HG02678 (cell line): Measurements from ENCODE around the gene DNM3.

Experiments used
- ATAC-seq: cut with Tn5 transposase; IDR thresholded peaks from one replicate; pipeline ENCODE4 v1.9.1; 2021; ENCODE audit warnings: mild to moderate bottlenecking, moderate library complexity; ENCODE audit not compliant: unreplicated experiment

DNM3 gene

DNA sequence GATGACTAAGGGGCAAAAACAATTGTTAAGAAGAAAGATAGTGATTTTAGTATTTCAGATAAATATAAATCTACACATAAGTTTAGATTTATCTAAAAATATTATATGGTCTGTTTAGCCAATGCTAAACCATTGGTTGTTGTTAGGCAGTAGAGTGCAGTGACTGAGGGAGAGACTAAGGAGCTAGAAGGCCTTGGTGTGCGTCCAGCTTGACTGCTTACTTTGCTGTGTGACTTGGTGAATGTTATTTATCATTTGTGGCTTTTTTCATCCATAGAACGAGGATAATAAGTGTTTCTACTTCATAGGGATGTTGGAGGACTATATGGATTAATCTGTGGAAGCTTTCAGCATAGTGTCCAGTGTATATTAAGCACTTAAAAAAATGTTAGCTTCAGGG lies 314.5 kb downstream of the DNM3 start:
- ATAC-seq, result no peak

- ATAC-seq, result no peak
These were observed 320.9 kb downstream of the DNM3 start for GRCh38 chr1:172162236-172162635.

GRCh38 chr1:172163498-172164215 lies 322.4 kb downstream of the DNM3 start:
- no peak for ATAC-seq

- ATAC-seq, result no peak
These were observed 324.1 kb downstream of the DNM3 start for GRCh38 chr1:172165403-172165802.

DNA sequence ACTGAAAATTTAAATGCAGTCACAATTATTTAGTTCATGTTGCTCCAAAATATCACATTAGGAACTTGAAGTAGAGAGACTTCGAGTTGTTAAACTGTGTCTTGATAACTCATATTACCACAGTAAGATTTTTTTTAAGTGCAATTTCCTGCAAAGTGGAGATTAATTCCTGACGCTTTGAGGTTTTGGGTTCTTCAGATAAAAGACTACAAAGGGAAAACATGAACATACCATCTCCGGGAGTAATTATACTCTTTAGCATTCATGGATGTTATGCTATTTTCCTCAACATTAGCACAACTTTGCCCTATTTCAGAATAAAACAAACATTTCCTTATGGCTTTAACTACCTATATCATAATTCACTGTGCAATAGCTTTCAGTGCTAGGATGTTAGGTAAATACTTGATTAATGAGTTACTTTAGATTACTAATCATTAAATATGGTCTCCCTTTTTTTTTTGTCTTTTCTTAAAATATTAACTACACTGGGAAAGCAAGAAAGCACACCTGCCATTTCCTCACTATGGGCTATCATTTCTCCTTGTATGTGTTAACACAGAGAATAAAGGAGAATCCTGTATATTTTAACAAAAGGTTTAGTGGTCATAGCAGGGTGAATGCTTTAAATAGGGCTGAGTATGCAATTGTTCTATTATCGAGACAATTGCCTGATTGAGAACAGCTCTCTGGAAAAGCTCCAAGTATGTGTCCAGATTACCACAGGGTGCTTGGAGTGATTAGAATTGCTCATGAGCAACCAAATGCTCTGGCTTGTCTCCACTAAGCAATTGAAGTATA lies 326.7 kb downstream of the DNM3 start:
- no peak for ATAC-seq

DNA sequence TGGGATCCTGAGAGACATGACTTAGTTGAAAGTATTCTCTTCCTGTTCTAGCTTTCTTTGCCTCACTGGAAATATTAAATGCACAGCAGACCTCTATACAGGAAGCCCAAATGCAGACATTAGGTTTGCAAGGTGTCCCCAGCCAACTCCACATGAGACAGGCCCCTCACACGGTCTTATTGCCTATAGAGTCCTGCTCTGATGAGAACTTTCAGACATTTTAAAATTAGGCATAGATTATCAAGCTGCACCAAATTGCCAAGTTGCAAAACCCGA lies 327.2 kb downstream of the DNM3 start:
- no peak for ATAC-seq

DNA sequence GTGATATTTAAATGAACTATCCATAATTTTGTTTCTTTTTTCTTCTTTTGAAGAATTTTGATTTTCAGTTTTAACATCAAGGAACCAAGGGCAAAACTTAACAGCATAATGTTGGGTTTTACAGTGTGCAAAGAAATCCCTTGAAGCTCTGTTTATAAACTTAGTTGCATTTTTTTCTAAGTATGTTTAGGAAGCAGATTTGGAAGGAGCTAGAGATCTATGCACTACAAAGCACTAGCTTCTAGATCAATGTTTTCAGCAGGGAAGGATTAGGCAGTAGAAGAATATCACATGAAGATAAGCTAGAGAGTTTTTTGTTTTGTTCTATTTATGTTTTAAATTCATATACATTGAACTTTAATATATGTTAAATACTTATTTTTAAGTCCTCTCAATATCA lies 328.5 kb downstream of the DNM3 start:
- ATAC-seq, result no peak

DNA sequence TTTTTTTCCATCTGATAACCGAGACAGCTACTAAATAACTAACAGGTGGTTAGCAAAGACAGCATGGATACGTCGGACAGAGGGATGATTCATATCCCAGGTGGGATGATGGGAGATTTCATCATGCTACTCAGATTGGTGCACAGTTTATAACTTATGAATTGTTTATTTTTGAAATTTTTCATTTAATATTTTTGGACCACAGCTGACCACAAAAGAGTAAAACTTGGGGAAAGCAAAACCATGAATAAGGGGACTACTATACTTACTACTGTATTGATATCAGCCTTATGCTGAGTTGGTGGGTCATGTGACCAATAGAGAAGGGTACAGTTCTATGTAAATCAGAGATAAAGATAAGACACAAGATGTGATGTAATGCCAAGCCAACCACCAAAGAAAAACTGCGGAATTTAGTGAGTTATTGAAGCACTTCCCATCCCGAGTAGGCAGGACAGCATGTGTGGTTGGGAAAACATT lies 331.1 kb downstream of the DNM3 start:
- no peak for ATAC-seq

DNA sequence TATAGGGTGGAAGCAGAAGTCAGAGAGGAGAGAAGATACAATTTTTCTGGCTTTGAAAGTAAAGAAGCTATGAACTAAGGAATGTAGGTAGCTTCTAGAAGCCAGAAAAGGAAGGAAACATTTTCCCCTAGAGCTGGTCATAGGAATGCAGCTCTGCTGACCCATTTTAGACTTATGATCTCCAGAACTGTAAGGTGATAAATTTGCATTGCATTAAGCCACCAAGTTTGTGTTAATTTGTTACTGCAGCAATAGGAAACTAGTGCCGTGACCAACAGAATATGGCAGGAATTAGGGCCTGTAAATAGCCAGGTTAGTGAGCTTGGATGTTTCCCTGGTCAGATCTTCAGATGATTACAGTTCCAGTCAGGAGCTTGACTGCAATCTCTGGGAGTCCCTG lies 334.9 kb downstream of the DNM3 start:
- no peak for ATAC-seq

DNA sequence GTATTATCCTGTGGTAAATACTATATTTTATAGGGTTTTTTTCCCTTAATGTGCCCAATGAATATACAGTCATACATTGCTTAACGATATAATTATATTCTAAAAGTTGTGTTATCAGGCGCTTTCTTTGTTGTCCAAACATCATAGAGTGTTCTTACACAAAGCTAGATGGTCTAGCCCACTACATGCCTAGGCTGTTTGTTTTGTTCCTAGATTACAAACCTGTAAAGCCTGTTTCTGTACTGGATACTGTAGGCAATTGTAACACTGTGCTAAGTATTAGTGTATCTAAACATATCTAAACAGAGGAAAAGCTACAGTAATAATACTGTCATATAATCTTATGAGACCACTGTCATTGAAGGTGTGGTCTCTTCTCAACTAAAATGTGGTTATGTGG lies 336.6 kb downstream of the DNM3 start:
- ATAC-seq, result no peak

GRCh38 chr1:172178886-172179285 lies 337.6 kb downstream of the DNM3 start:
- no peak for ATAC-seq

- ATAC-seq, result no peak
These were observed 338.6 kb downstream of the DNM3 start for GRCh38 chr1:172179918-172180317.

DNA sequence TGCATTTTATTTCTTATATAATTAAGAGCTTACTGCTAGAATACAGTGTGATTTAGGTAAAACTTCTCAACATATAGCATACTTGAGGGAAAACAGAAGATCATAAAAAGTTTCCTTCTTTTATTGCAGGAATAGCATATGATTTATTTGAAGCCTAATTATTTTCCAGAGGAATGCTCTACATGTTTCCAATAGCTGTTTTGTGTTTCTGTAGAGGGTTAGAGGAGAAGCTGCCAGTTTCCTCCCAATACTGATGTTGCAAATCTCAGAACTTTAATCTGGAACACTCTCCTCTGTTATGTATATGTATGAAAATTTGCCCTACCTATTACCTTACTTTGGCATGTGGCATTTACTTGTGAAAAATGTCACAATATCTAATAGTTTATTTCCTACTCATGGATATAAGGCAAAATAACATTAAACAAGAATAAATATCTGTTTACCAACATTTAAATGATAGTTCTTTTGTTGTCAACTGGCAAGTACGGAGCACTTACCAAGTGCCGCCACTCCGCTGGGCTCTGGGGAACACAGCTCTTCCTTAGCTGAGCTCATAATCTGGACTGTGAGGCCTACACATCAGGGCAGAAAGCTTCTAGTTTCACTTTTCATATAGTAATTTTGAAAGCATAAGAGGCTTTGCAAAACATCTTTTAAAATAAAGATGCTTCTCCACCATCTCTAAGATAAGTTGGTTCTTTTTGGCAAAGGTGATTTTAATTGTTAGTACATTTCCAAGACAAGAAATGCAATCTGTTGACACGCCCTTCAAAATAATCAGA lies 339.4 kb downstream of the DNM3 start:
- peak; percentile 65 for ATAC-seq

DNA sequence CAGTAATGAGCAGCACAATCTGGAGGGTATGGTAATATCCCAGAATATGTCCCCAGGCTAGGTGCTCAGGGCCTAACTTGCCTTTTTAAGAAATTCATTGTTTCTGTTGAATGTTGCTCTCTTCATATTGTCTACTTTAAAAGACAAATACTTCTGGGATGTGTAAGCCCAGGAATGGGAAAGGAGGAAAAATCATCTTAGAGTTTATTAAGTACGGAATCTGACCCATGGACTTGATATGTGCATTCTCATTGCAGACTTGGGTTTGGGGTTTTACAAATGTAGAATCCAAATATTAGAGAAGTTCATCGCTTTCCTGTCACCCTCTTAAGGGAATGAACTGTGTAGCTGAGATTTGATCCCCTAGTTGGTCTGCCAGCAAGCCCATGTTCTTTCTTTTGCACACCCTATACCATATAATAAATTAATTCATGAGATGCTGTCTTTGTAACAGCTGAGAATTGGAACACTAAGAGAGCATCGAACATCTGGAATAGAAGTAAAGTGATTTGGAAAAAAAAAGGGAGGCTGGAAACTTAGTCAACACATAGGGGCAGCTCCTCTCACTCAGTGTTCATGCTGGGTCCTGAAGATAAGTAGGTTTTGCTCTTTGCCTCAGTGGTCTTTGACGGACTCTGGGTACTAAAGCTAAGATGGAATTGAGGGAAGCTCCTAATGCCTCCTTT lies 343.4 kb downstream of the DNM3 start:
- ATAC-seq, result no peak

DNA sequence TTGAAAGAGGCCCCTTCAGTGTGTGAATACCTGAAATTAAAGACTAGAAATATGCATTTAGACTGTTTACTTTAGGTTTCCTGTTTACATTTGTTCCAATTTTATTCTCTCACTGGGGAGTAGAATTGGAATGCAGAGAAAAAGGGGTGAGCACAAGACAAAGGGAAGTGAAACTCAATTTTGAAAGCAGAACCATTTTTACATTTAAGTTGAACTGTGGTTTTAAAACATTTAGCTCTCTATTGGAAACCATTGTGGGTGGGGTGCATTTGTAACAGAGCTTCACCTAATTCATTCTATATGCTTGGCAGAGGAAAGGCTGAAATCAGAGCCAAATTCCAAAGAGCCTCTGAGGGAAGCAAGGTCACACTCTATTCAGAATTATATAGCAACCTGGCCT lies 343.9 kb downstream of the DNM3 start:
- ATAC-seq, result peak; percentile 70

DNA sequence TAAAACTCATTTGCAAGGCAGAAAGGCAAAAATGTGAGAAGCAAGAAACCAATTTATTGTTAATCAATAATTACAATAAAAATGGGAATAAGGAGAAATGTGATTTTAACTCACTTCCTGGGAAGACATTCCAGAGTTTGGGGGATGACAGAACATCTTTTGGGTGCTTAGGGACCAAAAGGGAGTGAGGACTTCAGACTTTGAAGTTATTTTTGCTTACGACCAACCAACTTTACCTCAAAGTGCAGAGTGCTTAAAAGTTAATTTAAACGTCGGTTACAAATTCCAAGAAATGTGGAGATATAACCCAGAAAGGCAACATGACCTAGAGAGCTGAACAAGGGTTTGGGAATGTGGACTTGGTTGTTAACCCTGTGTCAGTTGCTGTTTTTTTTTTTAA lies 344.7 kb downstream of the DNM3 start:
- ATAC-seq, result no peak

DNA sequence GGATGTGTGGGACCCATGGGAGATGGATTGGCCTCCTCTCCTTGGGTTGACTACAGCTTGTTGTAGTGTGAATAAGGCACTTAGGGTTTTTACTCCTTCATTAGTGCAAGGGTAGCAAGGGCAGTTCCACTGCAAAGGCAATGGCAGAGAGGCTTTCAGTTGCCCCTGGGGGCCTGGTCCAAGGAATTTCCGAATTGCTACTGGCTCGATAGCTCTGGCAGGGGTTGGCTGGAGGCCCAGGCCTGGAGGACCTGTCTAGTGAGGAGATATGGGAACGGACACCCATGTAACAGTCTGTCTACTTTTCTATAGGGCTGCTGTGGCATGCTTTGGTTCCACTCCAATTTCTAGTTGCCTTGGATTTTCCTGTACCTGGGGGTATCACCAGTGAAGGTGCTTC lies 360.3 kb downstream of the DNM3 start:
- ATAC-seq, result no peak

DNA sequence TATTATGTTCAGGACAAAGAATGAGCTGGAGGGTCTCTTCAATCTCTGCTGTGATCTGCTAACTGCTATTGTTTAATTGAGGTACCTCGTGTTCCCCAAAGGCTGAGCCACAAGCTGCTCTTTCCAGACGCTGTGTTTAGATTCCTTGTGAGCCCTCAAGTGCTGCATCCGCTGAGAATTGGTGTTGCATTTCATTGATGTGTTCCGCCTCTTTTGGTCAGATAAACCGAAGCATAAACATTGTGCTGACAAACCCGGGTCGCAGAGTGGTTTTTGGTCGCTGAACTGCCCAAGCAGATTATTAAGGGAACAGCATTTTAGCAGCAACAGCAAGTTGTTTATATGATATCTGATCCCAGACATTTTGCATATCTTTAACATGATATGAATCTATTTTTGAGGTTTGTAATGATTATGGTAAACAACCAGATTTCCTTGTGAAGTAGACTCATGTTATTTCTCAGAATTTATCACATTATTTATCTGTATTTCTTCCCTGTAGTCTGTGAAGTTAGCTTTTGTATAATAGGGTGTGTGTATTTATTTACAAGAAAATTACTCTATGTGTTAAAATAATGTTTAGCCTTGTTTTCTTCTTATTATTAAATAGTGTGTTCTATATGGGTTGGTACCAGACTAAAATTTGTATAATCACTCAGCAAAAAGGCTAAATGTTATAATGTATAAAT lies 362.0 kb downstream of the DNM3 start:
- no peak for ATAC-seq

GRCh38 chr1:172203902-172204301 lies 362.6 kb downstream of the DNM3 start:
- ATAC-seq, result no peak

GRCh38 chr1:172206256-172206655 lies 365.0 kb downstream of the DNM3 start:
- ATAC-seq, result no peak

DNA sequence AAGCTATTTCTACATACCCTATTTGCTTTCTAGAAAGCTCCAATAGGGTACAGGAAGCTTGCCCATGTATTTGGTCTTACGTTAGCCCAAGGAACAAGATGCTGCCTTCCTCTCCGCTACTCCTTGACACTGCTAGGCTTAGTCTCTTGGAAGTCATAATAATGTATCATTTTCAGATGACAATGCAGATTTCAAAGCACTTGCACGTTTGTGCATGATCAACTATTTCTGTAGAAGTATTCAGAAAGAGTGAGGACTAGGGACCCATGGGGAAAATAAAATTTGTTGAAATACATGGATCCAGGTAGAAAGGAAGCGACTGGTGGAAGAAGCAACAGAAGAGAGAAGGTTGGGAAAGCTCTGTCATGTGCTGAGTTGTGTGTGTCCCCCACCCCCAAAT lies 367.3 kb downstream of the DNM3 start:
- ATAC-seq, result no peak
